GM12872 (cell line): Measurements from ENCODE around the gene MRPL24.

Source experiments
- TF ChIP-seq, protein P1 (sequence below): IDR thresholded peaks from 3 replicates; pipeline ENCODE4 v1.5.1; 2011; ENCODE audit warnings: low read depth, mild to moderate bottlenecking, low read length, moderate library complexity; ENCODE audit not compliant: insufficient read depth

Gene MRPL24

DNA sequence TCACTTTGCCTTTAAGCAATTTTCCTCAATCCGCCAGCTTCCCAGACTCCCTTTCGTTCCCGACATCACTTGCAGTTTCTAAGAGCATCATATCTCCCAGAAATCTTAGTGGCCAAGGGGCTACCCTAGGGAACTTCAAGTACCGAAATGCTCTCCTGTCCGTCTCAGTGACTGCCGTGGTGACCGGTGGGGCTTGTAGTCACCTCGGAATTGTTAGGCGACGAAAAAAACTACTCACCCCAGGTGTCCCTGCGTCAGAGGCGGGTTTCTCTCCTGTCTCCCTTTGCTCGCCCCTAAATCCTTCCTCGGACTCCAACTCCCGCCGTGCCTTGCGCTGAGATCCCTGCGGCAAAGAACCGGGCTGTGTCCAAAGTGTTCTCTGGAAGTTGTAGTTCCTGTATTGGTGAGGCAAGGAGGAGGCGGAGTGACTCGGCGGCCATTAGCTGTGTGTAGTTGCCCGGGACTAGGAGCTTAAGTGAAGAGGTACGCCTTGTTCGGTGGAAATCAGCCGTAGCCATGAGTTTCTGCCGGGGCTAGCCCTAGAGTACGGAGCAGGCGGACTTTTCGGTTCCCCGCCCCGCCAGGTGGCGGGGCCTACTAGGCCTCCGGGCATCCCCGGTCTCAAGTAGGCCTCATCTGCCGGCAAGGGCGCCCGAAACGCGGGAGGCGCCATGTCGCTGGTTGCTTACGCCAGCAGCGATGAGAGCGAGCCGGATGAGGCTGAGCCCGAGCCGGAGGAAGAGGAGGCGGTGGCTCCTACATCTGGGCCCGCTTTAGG is 26.4 kb upstream of the MRPL24 start, which contains the start of gene PRCC:
PRCC (plus strand) TSS at position 435 of the 778 bp plus-strand sequence; CDS start at position 672, 237 bp downstream.
- TF ChIP-seq, protein P1, sequence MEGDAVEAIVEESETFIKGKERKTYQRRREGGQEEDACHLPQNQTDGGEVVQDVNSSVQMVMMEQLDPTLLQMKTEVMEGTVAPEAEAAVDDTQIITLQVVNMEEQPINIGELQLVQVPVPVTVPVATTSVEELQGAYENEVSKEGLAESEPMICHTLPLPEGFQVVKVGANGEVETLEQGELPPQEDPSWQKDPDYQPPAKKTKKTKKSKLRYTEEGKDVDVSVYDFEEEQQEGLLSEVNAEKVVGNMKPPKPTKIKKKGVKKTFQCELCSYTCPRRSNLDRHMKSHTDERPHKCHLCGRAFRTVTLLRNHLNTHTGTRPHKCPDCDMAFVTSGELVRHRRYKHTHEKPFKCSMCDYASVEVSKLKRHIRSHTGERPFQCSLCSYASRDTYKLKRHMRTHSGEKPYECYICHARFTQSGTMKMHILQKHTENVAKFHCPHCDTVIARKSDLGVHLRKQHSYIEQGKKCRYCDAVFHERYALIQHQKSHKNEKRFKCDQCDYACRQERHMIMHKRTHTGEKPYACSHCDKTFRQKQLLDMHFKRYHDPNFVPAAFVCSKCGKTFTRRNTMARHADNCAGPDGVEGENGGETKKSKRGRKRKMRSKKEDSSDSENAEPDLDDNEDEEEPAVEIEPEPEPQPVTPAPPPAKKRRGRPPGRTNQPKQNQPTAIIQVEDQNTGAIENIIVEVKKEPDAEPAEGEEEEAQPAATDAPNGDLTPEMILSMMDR, result no peak

DNA sequence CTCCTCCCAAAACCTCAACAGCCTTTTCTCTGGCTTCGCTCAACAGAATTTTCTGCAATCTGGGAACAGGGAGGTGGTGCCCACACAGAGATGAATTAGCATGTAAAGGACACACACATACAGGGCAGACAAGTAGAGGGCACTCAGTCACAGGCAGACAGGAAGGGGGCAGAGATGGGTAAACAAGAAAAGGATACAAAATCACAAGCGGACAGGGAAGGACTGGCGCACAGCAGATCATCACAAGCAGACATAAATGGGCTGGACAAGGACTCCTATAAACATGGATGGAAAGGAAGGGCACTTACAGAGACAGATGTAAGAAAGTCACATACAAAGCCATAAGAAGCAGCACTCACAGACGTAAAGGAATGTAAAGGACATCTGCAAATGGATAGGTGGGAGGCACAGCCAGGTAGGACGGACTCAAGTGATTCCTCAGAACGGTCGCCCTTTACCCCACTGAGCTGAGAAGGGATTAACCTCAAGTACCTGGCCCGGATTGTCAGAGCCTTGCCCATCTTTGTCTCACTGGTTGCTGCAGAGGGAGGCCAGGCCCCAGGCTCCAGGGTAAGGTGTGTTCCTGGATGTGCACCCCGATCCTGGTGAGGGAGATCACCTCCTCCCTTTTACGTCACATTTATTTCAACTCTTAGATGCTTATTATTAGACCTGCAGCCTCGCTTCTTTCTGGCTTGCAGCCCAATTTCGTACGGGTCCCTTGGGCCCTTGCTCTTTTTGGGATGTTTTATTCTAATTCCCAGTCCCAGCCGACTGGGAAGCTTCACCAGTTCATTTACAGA is 25.6 kb upstream of the MRPL24 start:
- TF ChIP-seq, protein P1, result no peak

DNA sequence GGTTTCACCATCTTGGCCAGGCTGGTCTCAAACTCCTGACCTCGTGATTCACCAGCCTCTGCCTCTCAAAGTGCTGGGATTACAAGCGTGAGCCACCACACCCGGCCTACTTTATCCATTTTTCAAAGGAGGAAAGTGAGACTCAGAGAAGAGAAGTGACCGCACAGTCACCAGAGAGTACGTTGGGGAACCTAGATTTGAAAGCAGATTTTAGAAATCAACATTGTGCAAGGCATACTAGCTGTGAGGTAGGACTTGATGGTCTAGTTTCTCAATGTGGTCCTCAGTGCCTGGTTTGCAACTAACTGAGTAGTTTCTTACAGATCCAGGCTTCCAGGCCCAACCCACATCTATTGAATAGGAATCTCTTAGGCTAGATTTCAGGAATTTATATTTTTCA is 24.8 kb upstream of the MRPL24 start:
- TF ChIP-seq, protein P1, result no peak

DNA sequence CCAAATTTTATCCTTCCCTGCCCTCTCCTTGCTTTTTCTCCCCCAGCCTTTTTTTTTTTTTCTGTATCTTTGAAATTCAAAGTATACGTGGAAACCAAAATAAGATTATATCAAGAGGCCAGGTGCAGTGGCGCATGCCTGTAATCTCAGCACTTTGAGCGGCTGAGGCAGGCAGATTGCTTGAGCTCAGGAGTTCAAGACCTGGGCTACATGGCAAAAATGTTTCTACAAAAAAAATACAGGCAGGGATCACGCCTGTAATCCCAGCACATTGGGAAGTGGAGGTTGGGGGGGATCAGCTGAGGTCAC is 19.9 kb upstream of the MRPL24 start:
- TF ChIP-seq, protein P1, result no peak

DNA sequence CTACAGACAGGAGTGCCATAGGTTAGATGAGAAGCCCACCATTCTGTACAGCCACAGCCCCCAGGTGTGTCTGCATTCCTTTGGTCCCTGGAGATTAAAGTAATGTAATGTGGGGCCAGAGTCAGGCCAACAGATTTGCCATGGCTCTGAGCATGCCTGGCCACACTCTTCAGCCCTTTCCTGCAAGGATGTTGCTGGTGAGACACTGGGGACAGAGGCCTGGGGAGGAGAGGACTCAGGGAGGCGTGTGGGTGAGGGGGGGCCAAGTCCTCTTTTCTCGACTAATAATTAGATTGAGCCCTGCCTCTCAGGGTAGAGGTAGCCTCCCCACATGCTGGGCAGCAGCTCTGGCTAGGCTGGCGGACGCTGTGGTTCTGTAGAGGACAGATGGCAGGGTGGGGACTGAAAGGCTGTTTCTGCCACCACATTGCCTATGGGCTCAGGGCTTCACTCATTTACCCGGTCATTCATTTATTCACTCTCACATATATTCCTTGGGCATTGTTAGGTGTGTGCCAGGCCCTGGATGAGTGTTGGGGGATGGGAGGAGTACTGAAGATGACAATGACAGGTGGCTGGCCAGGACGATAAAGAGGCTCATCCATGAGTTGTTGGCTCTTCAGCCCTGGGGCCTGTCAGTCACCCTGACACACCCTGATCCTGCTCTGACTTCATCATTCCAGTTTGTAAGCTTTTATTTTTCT is 19.4 kb upstream of the MRPL24 start:
- TF ChIP-seq, protein P1, result no peak

DNA sequence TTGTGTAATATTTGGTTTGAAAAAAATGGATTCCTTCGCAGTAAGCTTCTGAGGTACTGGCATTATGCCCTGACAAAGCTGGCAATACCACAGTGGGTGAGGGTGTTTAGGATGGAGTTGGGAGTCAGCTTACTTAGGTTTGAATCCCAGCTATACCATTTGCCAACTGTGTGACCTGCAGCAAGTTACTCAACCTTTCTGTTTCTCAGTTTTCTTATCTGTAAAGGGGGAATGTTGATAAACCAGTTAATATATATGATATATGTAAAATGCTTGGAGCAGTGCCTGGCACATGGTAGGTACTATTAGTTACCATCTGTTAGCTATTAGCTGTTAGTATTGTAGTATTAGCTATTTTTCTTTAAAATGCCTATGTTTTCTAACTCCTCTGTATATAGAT is 15.5 kb upstream of the MRPL24 start:
- TF ChIP-seq, protein P1, result no peak

DNA sequence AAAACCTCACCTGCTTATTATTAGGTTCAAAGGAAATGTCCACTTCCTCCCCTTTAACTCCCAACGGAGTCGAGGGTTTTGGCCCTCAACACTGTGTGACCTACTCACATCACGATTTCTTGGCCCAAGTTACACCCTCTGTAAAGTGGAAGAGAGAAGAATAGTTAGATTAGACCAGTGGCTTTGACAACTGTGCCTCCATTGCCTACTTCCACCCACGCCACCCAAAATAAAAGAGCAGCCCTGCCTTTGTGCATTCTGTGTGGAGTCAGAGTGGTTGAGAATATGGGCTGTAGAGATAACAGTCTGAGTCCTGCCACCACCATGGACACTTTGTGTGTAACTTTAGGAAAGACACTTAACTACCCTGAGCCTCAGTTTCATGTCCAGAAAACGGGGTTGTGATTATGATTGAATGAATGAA is 14.7 kb upstream of the MRPL24 start:
- TF ChIP-seq, protein P1, result no peak
